Fibroblast of skin of right quadriceps (primary cell): ENCODE data around the gene B3GAT3.
"Not testable (repeated sequence)": the region's sequence is repeated elsewhere in the genome, so short reads cannot be mapped to it uniquely, and the experiment has no call there.

Experiments
- DNase-seq: peaks from one replicate; pipeline ENCODE4 v3.0.0-alpha.2; 2013

B3GAT3 gene

DNA sequence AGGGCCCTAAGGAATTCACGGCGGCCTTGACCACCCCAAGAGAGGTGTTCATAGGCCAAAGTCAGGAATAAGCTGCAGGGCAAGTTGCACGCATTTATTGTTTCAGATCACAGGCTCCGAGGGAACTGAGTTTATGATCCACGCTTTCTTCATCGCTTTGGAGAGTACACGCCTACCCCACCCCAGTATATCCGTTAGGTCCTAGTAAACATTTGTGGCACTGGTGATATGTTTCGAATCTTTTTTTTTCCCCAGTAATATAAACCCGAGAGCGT lies 23.8 kb upstream of the B3GAT3 start:
- no peak for DNase-seq

DNA sequence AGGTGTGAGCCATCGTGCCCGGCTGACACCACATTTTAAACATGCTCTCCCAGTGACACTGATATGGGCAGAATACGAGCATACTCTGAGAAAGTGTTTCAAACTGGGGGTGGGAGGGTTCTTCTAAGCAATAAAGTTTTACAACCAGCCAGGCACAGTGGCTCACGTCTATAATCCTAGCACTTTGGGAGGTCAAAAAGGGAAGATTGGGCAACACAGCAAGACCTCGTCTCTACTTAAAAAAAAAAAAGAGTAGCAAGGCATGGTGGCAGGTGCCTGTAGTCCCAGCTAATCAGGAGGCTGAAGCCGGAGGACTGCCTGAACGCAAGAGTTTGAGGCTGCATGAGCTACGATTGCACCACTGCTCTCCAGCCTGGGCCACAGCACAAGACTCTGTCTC lies 22.4 kb upstream of the B3GAT3 start:
- DNase-seq = no peak

DNA sequence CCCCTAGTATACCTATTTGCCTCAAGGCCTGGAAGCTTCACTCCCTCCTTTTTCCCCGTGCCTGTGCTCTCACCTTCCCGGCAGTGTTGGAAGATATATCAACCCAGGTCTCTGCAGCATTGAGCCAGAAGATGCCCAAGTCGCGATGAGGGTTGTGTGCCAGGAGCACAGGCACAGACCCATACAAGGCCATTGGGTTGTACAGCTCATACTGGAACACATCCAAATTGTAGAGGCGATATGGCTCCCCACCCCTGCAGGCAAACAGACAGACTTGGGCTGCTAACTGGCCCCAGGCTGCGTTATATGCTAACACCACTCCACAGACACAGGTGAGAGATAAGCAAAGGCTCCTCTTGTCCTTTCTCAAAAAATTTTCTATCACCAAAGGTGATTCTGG lies 10.7 kb upstream of the B3GAT3 start:
- DNase-seq = no peak

DNA sequence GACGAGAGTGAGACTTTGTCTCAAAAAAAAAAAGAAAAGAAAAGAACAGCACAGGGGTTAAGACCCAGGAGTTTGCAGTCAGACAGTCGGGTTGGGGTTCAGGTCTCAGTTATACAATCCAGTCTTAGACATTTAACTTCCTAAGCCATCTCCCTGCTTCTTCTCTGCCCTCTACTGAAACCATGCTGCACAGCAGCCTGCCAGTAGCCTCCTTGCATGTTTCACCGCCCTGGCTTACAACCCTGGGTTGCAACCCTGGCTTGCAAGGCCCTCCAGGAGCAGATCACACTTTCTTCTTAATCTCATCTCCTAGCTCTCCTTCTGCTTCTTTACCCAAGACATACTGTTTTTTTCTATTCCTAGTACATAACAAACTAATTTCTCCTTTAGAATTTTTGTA lies 5.9 kb upstream of the B3GAT3 start:
- DNase-seq = no peak

DNA sequence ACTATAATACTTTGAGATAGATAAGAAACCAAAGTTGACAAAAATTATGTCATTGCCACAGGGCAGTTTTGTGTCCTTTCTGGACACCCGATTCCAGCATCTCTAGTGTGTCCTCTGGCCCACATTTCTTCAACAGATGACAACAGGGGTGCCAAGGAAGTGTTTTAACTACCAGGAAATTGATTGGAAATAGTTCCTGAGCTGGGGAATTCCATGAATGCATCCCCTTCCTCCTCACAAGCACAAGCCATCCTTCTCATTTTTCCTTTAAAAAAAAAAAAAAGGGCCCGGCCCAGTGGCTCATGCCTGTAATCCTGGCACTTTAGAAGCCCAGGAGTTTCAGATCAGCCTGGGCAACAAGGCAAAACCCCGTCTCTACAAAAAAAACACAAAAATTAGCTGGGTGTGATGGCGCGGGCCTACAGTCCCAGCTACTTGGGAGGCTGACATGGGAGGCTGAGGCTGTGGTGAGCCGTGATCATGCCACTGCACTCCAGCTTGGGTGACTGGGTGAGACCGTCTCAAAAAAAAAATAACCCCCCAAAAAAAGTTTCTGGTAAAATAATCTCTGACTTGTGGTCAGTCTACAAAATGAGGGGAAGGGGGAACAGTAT lies 797 bp upstream of the B3GAT3 start:
- DNase-seq = peak; percentile 20

DNA sequence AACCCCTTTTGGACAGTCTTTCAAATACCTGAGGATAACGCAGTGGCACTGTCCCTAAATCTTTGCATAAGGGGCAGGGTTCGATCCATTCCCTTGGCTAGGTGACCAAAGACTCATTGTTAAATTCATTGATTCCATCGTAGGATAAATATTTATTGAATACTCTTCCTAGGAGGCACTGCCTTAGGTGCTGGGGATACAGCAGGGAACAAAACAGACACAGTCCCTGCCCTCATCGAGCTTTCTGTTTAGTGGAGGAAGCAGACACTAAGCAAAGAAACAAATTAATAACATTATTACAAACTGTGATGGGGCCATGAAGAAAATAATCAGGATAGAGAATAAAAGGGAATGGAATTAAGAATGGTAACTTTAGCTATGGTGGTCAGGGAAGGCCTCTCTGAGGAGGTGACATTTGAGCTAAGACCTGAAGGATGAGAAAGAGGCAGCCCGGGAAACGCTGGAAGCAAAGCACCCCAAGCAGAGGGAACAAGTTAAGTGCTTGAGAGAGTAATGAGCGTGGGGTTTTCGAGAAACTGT lies 689 bp downstream of the B3GAT3 start:
- DNase-seq = no peak

DNA sequence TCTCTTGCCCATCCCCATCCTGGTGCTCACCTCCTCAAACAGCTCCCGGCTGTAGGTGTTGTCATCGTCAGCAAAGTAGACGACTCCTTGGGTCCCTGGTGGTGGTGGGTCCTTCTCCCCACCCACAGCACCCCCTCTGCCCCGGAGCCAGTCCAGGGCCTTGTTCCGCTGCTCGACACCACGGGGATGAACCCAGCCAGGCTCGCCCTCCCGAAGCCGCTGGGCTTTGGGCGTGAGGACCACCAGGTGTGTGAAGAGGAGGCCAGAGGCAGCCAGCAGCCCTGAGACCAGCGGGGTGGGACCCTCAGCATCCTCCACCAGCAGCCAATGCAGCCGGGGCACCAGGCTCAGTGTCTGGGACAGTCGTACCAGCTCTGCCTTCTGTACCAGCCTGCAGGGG lies 4.8 kb downstream of the B3GAT3 start:
- DNase-seq = not testable (repeated sequence)

DNA sequence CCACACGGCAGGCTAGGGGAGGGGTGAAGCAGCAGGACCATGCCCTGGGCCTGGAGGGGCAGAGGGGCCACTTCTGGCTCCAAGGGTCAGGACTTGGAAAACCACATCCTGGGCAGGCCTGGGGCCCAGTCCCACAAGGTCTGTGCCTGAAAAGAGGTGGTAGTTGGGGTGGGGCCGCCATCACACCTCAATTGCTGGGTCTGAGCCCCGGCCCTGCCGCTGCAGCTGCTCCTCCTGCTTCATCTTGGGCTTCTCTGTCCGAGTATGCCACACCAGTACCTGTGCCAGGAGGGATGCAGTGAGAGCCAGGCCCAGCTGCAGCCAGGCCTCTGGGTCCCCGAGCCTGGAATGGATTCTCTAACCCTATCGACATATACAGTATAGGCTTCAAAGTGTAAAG lies 6.3 kb downstream of the B3GAT3 start:
- DNase-seq = no peak

DNA sequence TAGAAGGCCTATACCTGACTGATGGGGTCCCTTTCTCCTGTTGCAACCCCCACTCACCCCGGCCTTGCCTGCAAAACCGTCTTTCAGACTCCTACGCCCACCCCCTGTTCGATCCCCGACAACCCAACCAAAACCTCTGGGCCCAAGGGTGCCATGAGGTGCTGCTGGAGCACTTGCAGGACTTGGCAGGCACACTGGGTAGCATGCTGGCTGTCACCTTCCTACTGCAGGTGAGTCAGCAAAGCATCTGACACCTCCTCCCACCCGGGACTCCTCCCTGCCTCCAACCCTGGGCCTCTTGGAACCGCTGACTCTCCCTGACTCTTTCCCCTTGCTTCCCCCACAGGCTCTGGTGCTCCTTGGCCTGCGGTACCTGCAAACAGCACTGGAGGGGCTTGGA lies 7.5 kb downstream of the B3GAT3 start:
- DNase-seq = no peak

DNA sequence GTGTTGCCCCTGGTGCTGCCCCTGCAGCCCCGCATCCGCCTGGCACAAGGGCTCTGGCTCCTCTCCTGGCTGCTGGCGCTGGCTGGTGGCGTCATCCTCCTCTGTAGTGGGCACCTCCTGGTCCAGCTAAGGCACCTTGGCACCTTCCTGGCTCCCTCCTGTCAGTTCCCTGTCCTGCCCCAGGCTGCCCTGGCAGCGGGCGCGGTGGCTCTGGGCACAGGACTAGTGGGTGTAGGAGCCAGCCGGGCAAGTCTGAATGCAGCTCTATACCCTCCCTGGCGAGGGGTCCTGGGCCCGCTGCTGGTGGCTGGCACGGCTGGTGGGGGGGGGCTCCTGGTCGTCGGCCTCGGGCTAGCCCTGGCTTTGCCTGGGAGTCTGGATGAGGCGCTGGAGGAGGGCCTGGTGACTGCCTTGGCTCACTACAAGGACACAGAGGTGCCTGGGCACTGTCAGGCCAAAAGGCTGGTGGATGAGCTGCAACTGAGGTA lies 8.5 kb downstream of the B3GAT3 start:
- no peak for DNase-seq

DNA sequence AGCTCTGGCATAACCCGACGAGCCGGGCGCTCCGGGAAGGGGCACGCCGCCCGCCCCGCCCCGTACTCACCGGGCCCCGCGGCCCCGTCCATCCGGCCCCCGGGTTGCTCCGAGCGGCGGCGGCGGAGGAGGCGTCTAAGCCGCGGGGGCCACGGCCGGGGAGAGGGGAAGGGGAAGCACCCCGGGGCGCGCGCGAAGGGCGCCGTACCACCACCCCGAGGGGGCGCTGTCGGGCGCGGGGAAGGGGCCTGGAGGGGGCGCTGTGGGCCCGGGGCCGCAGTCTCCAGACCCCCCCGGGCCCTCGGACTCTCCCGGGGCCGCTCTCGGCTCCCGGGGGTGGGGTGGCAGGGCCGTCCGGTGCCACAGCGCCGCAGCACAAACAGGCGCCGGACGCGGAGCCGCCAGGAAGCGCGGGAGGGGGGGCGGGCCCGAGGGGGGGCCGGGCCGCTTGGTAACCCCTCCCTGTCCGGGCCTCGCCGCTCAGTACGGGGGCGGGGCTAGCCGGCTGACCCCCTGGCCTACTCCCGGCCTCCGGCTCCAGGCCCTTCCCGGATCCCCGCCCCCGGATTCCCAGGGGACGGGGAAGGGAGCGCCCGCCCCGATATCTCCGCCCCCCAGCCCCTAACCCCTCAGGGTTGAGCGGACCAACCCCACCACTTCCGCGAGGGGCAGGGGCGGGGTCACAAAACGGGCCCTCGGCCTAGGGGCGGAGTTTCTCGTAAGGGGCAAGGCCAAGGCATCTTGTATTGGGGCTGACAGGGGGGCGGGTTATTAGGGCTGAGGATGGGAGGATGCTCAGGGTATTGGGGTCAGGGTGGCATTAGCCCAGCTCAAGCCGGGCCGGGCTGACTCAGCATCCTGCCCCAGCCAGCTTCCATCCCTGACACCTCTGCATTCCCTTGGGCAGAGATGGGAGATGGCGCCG lies 9.2 kb downstream of the B3GAT3 start, which contains the start of the genes EML3 and ROM1:
EML3 (minus strand) TSS at position 410 of the 925 bp plus-strand sequence; CDS start at position 92, 318 bp downstream.
ROM1 (plus strand) TSS at position 892 of the 925 bp plus-strand sequence; CDS start at position 917, 25 bp downstream.
- DNase-seq = peak; percentile 74

DNA sequence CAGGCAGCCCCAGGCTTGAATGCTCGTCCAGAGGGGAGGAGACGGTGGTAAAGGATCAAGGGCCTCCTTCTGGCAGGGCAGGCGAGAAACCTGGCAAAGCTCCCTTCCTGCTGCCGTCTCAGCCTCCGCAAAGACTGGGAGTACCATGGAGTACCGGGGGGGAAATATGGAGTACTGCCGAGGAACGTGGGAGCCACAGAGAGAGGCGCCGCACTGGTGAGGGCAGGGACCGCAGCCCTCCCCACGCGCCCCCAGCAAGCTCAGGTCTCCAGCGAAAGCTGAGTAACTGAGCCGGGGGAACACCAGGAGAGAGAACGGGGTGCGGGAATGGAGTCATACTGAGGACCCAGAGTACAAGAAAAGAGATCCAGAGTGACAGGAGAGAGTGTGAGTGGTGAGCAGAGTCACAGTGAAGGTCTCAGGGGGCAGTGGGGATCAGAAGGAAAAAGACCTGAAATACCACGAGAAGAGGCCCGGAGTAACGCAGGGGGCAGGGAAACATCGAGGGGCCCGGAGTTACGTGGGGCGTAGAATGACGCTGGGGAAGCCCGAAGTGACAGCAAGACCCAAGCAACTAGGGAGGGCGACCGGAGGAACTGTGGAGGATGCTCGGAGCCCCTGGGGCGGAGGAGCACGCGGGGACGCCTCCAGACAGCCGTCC lies 10.0 kb downstream of the B3GAT3 start:
- peak; percentile 42 for DNase-seq

DNA sequence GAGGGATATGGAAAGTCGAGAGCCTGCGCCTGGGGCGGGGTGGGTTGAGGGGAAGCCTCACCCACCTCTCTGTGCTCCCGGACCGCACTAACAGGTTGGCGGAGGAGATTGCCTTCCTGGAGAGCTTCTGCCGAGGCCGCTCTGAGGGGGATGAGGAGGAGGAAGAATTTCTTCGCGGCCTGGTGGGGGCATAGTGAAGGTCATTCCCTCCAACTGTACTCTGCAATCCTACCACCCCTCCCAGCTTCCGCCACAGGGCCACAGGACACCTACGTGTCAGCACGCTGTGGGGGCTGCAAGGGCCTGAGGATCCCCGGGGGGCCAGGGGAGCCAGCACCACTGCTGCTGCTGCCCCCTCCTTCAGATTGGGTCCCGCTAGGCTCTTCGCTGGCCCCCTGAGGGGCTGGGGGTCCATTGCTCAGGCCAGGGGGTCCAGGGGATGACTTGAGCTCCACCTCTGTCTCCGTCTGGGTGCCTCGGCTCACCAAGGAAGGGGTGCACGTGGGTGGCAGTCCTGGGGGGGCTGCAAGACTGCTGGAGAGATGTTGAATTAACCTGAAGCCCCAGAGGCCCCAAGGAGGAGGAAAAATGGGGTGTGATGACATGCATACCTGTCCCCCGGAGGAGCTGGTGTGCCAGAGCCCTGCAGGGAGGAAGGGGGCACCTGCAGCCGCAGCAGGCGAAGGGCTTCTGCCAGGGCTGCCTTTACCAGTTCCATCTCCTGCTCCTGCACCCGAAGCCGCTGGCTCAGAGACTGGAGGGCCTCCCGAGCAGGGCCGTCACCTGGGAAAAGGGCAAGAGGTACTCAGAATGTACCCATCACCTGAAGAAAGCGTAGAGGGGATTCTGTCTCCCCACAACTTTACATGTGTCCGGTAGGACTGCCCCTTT lies 10.7 kb downstream of the B3GAT3 start:
- no peak for DNase-seq

DNA sequence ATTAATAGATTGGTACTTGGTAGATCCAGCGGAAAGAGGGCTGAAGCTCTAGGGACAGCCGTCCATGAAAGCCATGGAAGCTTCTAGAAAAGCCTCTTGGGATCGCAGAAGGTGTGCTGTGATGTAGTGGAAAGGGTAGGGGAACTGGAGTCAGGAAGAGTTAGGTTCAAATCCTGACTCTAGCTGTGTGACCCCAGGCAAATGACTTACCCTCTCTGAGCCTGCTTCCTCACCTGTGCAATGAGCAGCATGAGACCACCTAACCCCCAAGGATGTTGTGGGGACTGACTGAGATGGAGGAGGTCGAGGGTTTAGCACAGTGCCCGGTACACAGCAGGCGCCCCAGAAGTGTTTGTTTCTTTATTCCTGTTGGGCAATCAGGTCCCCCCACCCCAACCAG lies 11.4 kb downstream of the B3GAT3 start:
- DNase-seq = no peak

DNA sequence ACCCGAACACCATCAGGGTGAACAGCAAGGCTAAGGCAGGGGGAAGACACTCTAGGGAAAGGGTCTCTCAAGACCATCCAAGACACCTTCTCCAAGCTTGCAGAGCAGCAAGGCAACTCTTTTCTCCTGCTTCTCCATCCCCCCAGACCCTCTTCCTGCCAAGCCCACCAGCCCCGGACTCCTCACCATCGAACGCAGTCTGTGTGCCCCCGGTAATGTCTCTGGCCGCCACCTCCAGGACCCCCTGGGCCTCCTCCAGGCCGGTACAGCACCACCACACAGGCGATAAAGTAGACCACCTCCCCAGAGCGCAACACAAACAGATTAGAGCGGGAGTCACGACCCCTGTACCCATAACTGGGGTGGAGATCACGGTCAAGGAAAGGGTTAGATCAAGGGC lies 13.0 kb downstream of the B3GAT3 start:
- no peak for DNase-seq

DNA sequence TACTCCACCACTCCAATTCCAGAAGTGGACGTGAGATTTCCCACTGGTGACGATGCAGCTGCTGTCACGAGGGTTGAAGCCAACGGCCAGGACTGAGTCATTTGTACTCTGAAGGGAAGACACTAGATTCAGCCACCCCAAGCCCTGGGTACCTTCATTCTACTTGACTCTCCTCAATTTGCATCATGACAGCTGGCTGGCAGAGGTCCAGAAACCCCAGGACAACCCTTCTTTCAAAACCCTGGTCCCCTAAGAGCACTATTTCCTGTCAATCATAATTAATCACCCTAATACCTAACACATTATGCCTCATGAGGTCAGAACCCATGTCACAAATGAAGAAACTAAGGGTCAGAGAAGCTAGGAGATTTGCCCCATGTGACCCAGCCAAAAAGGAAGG lies 14.1 kb downstream of the B3GAT3 start:
- no peak for DNase-seq

DNA sequence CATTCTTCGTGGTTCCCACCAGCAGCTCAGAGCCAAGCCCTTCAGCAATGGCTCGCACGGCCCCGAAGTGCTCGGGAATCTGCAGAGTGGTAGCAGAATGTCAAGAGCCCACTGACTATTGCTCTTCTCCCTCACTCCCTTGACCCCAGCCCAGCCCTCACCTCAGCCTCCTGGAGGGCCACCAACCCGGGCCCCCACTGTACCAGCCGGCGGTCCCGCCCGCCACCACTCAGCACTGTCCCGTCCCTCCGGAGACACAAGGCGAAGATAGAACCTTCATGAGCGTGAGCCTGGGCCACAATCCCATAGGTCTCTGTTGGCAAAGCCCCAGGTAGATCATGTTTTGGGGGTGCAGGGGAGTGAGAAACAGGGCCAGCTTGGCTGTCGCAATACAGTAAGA lies 15.9 kb downstream of the B3GAT3 start:
- no peak for DNase-seq

DNA sequence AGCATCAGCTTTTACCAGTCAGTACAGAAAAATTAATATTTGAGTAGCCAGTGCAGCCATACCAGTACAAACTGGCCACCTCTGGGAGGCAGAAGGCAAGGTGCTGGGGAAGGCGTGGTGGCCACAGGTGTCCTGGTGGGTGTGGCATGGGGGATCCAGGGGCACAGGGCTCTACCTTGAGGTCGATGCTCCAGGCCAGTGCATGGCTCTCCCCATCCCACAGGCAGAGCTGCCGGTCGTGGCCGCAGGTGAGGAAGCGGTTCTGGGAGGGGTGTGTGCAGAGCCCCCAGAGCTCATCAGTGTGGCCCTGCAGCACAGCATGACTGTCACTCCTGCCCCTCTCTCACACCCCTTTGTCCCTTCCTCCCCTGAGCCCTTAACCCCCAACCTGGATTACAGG lies 16.3 kb downstream of the B3GAT3 start:
- no peak for DNase-seq

DNA sequence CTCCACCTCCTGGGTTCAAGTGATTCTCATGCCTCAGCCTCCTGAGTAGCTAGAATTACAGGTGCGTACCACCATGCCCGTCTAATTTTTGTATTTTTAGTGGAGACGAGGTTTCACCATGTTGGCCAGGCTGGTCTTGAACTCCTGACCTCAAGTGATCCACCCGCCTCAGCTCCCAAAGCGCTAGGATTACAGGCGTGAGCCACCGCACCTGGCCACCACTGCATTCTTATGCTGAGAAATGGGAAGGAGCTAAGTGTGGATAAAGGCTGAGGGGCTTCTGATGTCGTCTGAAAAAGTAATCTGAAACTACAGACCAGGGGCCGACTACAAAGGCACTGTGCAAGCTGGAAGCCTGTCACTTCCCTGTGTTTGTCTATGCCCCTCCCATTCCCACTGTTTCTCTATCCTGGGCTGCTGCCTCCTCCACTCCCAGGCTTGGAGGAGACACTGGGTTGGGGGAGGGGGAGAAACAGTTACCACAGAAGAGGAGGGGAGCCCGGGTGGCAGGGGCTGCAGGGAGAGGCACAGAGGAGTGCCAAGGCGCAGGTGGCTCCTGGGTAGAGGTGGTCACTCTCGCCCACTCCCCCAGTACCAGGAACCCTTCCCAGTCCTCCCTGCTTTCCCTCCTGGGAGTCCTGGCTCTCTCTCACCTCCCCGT lies 17.2 kb downstream of the B3GAT3 start:
- no peak for DNase-seq

DNA sequence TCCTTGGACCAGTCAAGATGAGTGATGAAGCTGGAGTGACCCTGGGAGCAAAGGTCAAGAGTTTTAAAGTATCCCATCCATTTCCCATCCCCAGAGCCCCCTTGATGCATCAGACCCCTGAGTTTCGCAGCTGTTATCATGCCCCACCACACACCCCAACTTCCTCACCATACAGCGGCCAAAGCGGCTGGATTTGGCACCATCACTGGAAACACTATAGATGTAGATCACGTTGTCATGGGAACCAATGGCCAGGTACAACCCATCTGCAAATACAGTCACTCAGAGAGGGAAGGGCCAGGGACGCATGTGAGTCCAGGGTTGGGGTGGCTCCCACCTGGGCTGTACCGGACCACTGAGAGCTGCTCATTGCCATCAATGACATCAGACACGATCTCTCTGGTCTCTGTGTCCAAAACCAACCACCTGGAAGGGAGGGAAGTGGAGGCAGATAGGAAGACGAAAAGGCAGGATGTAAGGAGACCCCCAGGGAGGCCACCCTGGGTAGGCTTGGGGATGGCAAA lies 17.9 kb downstream of the B3GAT3 start:
- no peak for DNase-seq

DNA sequence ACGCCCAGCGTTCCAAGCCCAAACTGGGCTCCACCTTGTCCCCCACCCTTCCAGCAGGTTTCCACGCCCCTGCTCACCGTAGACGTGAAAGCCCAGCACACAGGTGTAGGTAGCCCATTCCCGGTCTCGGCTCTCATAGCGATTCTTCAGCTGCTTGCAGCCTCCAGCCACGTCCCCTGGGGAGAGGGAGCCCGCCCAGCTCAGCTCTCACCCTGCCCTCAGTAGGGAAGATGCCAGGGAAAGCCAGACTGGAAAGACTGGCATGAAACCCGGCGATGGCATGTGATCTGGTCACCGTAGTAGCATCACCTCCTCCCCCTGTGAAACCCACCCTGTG lies 18.7 kb downstream of the B3GAT3 start:
- no peak for DNase-seq
